GM23248 (cell line): ENCODE results near the gene GRB10.

ENCODE experiments used
- EZH2 ChIP-seq: fragments of 200-600 bp; sonication (generic); IDR thresholded peaks from 2 replicates; pipeline ENCODE4 v1.6.1; 2018; ENCODE audit warnings: antibody characterized with exemption, mild to moderate bottlenecking; ENCODE audit not compliant: insufficient read depth, poor library complexity, severe bottlenecking
- EZH2phosphoT487 ChIP-seq: fragments of 200-600 bp; sonication (generic); IDR thresholded peaks from 2 replicates; pipeline ENCODE4 v1.6.1; 2018; ENCODE audit warnings: antibody characterized with exemption, moderate library complexity, mild to moderate bottlenecking, low read depth; ENCODE audit not compliant: insufficient read depth

DNA sequence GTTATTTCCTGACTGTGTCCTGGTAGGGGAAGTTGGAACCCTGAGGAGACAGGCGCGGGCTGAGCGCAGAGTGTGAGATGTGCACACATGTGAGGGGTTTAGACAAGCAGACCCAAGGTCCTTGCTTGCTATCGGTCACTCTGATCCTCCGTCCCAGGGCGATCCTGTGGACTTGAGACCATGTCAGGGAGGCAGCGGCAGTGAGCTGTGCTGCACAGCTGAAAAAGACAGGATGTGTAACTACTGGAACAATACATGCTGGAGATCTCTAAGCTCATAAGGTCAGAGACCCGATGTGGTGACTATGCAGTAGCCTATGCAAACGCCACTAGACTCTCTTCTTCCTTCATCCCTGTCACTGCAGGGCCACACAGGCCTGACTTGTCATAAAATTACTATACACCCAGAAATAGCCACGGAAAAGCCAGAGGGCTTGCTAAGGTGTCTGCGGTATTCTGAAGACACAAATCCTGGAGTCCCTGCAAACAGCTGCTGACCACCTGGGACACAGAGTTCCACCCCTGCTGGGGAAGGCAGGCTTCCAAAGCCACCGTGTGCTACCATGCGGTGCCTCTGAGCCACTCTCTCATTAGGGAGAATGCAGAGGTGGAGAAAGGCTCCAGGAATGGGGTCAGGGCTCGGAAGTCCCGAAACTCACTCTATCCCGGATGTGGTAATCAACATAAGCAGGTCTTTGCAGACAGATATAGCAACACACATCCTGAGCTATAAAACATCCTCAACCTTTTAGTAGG is 126.4 kb downstream of the GRB10 start:
- TF ChIP-seq EZH2, result no peak
- TF ChIP-seq EZH2phosphoT487, result no peak
